Dedifferentiated amniotic fluid mesenchymal stem cell (primary cell): ENCODE data around the gene CLCF1.

Experiments used
- DNase-seq: peaks from one replicate; pipeline ENCODE4 v3.0.0-alpha.2; 2016; ENCODE audit errors: extremely low spot score

CLCF1 gene

GRCh38 chr11:67372993-67373647, at the start of gene CLCF1:
CLCF1 (minus strand) TSS chr11:67373598; CDS start chr11:67373539, 59 bp downstream.
- DNase-seq: no peak

GRCh38 chr11:67422891-67423290, 49.5 kb upstream of the CLCF1 start:
- no peak for DNase-seq

GRCh38 chr11:67421430-67422031, 48.1 kb upstream of the CLCF1 start:
- no peak for DNase-seq

DNA sequence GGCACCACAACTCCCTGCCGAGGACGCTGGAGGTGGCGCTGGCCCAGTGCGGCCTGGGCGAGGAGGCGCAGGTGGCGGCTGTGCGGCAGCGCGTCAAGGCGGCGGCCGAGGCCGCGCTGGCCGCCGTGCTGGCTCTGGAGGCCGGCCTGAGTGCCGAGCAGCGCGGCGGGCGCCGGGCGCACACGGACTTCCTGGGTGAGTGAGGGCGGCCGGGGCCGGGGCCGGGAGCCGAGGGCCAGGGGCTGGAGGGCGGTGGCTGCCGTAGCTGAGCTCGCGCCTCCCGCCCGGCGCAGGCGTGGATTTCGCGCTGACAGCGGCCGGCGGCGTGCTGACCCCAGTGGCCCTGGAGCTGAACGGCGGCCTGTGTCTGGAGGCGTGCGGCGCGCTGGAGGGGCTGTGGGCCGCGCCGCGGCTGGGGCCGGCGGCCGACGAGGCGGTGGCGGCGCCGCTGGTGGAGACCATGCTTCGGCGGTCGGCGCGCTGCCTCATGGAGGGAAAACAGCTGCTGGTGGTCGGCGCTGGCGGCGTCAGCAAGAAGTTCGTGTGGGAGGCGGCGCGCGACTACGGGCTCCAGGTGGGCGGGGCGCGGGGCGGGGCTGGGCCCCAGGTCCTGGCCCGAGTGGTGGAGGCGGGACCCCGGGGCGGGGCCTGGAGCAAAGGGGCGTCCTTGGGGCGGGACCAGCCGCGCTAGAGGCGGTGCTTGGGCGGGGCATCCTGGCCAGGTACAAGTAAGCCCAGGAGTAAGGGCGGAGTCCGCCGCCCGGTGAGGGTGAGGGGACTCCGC, 47.4 kb upstream of the CLCF1 start:
- DNase-seq: peak; percentile 76

DNA sequence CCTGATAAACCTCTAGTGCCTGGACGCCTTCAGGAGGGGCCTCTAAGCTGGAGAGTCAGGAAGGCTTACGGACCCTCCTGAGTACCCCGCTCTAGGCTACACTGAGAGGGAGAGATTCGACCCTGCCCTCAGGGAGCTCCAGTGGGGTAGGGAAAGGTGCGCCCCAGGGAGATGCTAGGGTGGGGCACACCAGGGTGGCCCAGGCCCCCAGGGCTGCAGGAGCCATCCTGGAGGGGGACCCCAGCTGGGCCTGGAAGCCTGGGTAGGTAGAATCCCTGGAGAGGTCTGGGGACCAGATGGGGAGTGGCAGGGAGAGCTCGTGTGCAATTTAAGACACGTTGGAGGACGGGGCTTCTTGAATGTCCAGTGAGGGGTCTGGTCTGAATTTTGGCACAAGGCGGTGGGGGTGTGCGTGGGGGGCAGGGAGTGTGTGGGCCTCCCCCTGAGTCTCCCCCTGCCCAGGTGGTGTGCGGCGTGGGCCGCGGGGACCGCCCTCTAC, 46.8 kb upstream of the CLCF1 start:
- DNase-seq: no peak

- DNase-seq: no peak
These were observed 46.1 kb upstream of the CLCF1 start for GRCh38 chr11:67419325-67420049.

- DNase-seq: no peak
These were observed 45.3 kb upstream of the CLCF1 start for GRCh38 chr11:67418476-67419281.

DNA sequence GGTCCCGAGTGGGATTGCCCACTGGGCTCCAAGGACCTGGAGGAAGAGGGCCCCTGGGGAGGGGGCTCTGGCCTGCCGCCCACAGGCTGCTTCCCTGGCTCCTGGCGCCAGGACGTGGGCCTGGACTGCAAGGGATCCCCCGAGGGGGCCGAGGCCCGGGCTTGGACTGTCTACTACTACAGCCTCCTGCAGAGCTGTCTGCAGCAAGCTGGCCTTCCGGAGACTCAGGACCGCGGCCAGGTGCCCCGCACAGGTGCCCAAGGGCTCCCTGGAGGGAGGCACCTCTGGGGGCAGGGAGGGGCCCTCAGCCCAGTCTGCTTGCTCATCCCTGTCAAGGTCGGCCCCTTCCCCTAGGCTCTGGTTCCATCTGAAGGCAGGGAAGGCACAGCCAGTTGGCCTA, 44.0 kb upstream of the CLCF1 start:
- DNase-seq: no peak

GRCh38 chr11:67416416-67417335, 43.3 kb upstream of the CLCF1 start:
- no peak for DNase-seq

- no peak for DNase-seq
These were observed 42.3 kb upstream of the CLCF1 start, which contains the start of gene CARNS1 for GRCh38 chr11:67415501-67416304. CARNS1 (plus strand) TSS chr11:67415678; CDS start chr11:67416200, 522 bp downstream.

DNA sequence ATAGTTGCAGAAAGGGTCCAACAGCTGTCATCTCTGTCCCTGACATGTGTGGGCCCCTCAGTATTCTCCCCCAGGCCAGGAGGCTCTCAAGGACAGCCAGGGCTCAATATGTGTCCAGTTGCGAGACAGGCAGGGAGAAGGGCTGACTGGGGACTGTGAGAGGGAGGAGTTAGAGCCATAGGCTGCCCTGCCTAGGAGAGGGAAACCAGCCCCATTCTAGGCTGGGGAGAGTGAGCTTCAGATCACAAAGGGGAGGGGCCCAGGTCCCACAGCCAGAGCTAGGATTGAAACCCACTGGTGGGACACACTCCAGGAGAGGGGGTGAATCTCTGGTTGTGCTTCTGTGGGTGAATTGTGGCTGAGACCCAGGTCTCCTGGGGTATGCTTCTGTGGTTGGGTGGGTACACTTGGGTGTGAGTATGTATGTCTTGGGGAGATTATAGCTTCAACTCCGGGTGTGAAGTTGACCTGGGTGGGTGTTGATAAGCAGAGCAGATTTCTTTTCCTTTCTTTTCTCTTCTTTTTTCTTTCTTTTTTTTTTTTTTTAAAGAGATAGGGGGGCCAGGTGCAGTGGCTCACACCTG, 40.0 kb upstream of the CLCF1 start:
- DNase-seq: no peak

DNA sequence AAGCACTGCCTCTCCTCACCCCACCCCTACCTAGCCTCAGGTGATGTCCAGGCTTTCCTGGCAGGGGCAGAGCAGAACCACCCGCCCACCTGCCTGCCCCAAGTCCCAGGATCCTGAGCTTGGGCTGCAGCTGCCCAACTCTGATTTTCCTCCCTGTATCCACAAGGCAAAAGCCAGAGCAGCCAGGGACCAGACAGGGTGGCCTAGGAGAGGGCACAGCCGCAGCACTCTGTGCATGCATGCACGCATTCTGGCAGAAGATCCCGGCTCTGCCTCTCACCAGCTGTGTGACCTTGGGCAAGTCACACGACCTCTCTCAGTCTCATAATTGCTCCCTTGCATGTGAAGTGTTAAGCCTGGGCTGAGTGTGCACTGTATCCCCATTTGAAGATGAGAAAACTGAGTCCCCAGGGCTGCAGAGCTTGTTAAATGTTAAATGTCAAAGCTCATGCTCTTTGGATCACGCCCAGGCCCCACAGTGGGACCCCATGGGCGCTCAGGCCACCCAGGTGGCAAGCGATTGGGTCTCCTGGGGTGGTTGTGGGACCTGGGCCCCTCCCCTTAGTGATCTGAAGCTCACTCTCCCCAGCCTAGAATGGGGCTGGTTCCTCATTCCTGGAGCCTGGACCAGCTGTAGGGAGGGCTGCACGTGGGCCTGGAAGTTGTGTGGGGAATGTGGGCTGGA, 39.2 kb upstream of the CLCF1 start:
- no peak for DNase-seq

DNA sequence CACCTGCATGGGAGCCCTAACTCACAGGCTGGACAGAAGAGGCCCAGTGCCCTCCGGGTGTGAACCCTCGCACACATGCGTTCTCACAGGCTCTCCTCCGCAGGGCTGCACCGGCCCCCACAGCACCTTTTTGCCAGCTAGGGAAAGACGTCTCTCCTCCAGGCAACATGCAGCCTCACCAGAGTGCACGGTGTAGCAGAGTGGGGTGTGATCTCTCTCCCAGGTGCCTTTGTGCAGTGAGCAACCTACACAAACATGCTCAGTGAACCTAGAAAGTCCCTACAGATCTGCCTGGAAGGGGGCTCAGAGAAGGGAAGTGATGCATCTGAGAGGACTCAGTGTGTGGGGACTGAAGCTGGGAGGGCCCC, 38.4 kb upstream of the CLCF1 start:
- no peak for DNase-seq

DNA sequence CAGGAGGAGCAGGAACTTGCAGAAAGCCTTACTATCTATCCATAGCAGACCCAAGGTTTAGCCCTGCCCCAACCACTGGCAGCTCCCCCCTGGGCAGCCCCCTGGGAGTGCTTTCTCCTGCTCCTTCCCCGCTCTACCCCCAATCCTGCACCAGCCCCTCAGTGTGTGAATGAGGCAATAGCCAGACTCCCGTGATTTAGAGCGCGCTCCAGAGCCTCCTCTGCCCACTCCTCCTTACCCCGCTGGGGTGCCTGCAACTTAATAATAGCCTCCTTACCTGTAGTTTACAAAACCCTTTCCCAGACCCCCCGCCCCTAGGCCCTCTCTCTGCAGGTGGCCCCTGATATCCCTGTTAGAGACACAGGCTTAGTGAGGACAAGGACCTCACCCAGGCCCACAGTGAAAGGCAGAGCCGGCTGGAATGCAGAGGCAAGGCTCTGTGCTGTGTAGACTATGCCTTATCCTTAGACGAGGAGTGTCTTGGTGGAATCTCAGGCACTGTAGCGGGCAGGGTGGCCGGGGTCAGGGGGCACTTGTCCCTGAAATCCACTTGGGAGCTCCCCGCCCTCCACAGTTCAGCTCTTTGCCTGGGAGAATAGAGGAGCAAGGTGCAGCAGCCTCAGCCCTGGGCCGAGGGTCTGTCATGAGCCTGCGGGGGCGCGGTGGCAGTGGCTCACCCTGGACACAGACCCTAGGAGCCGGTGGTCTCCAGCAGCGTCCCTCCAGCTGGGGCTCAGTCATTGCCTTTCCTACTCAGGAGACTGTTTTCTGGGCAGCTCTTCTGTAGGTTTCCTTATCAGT, 37.8 kb upstream of the CLCF1 start:
- no peak for DNase-seq

GRCh38 chr11:67410369-67410831, 37.0 kb upstream of the CLCF1 start:
- no peak for DNase-seq

GRCh38 chr11:67409781-67410368, 36.5 kb upstream of the CLCF1 start:
- DNase-seq: no peak

DNA sequence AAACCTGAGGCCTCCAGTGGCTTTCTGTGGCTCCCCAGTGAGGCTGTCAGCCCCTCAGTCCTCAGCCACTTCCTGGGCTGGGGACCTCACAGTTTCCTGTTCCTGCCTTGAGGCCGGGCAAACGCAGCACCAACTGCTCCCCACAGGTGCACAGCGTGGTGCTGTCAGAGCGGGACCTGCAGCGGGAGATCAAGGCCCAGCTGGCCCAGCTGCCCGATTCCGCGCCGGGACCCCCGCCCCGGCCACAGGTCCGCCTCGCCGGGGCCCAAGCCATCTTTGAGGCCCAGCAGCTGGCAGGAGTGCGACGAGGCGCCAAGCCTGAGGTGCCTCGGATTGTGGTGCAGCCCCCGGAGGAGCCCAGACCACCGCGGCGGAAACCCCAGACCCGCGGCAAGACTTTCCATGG, 35.9 kb upstream of the CLCF1 start:
- DNase-seq: no peak
